ENCODE results near the gene DIP2B.

The DIP2B gene

GRCh38 chr12:50619610-50619958, 114.8 kb downstream of the DIP2B start:
- Histone ChIP-seq H3K27me3 (ENCODE audit: low read depth, low read length) (no peaks in the 10 kb centered on the region), H3K9me3 (ENCODE audit: insufficient read depth, low read length) (no peaks in the 10 kb centered on the region), H3K9ac (ENCODE audit: low read length) (no peak overlapping the region), H3K4me1 (ENCODE audit: low read length) (no peaks in the 10 kb centered on the region), H3K79me2 (ENCODE audit: low read length) (0 out of 2 replicates have a peak, but pooled peaks cover 6% of the 10 kb centered on the region), H3K4me3 (ENCODE audit: low read length) (no peak overlapping the region), H3K36me3 (replicated peaks; ENCODE audit: low read depth, low read length) (no peaks in the 10 kb centered on the region), H3K27ac (ENCODE audit: low read length) (no peak overlapping the region), H2AFZ (ENCODE audit: low read depth, low read length) (no peak overlapping the region), H4K20me1 (ENCODE audit: insufficient read depth, low read length) (no peaks in the 10 kb centered on the region), H3K4me2 (ENCODE audit: low read length) (no peak overlapping the region)
- no peak for TF ChIP-seq CTCF (IDR thresholded peaks at IDR 0.05; ENCODE audit: low read depth, low read length)
- TF ChIP-seq EZH2phosphoT487 (IDR thresholded peaks at IDR 0.05; ENCODE audit: low read depth) = no peak

GRCh38 chr12:50620109-50620977, 115.6 kb downstream of the DIP2B start:
- peaks cover 4% of the 10 kb centered on the region for H3K4me1 ChIP-seq (ENCODE audit: low read length)
- no peaks in the 10 kb centered on the region for H4K20me1 ChIP-seq (ENCODE audit: insufficient read depth, low read length)
- H2AFZ ChIP-seq (ENCODE audit: low read depth, low read length) = no peak overlapping the region
- no peak overlapping the region for H3K4me2 ChIP-seq (ENCODE audit: low read length)
- no peak overlapping the region for H3K9ac ChIP-seq (ENCODE audit: low read length)
- no peak overlapping the region for H3K27ac ChIP-seq (ENCODE audit: low read length)
- H3K4me3 ChIP-seq (ENCODE audit: low read length) = no peak overlapping the region
- H3K9me3 ChIP-seq (ENCODE audit: insufficient read depth, low read length) = no peaks in the 10 kb centered on the region
- no peaks in the 10 kb centered on the region for H3K36me3 ChIP-seq (replicated peaks; ENCODE audit: low read depth, low read length)
- TF ChIP-seq CTCF (IDR thresholded peaks at IDR 0.05; ENCODE audit: low read depth, low read length) (no peak), EZH2phosphoT487 (IDR thresholded peaks at IDR 0.05; ENCODE audit: low read depth) (no peak)
- 0 out of 2 replicates have a peak, but pooled peaks cover 6% of the 10 kb centered on the region for H3K79me2 ChIP-seq (ENCODE audit: low read length)
- H3K27me3 ChIP-seq (ENCODE audit: low read depth, low read length) = no peaks in the 10 kb centered on the region

GRCh38 chr12:50620978-50621360, 116.2 kb downstream of the DIP2B start:
- Histone ChIP-seq H3K9ac (ENCODE audit: low read length) (no peak overlapping the region), H3K27ac (ENCODE audit: low read length) (no peak overlapping the region), H2AFZ (ENCODE audit: low read depth, low read length) (no peak overlapping the region), H3K27me3 (ENCODE audit: low read depth, low read length) (no peaks in the 10 kb centered on the region), H3K4me1 (ENCODE audit: low read length) (peaks cover 10% of the 10 kb centered on the region), H3K4me3 (ENCODE audit: low read length) (no peak overlapping the region), H3K36me3 (replicated peaks; ENCODE audit: low read depth, low read length) (no peaks in the 10 kb centered on the region), H3K79me2 (ENCODE audit: low read length) (0 out of 2 replicates have a peak, but pooled peaks cover 6% of the 10 kb centered on the region), H3K4me2 (ENCODE audit: low read length) (no peak overlapping the region), H3K9me3 (ENCODE audit: insufficient read depth, low read length) (no peaks in the 10 kb centered on the region), H4K20me1 (ENCODE audit: insufficient read depth, low read length) (no peaks in the 10 kb centered on the region)
- TF ChIP-seq CTCF (IDR thresholded peaks at IDR 0.05; ENCODE audit: low read depth, low read length) (no peak), EZH2phosphoT487 (IDR thresholded peaks at IDR 0.05; ENCODE audit: low read depth) (no peak)

- no peaks in the 10 kb centered on the region for H3K27me3 ChIP-seq (ENCODE audit: low read depth, low read length)
- H3K27ac ChIP-seq (ENCODE audit: low read length) = no peak overlapping the region
- no peak overlapping the region for H3K4me2 ChIP-seq (ENCODE audit: low read length)
- 0 out of 2 replicates have a peak, but pooled peaks cover 6% of the 10 kb centered on the region for H3K79me2 ChIP-seq (ENCODE audit: low read length)
- H3K9ac ChIP-seq (ENCODE audit: low read length) = no peak overlapping the region
- H2AFZ ChIP-seq (ENCODE audit: low read depth, low read length) = no peak overlapping the region
- H4K20me1 ChIP-seq (ENCODE audit: insufficient read depth, low read length) = no peaks in the 10 kb centered on the region
- H3K4me3 ChIP-seq (ENCODE audit: low read length) = no peak overlapping the region
- no peaks in the 10 kb centered on the region for H3K9me3 ChIP-seq (ENCODE audit: insufficient read depth, low read length)
- peaks cover 16% of the 10 kb centered on the region for H3K4me1 ChIP-seq (ENCODE audit: low read length)
- H3K36me3 ChIP-seq (replicated peaks; ENCODE audit: low read depth, low read length) = no peaks in the 10 kb centered on the region
- TF ChIP-seq EZH2phosphoT487 (IDR thresholded peaks at IDR 0.05; ENCODE audit: low read depth) (no peak), CTCF (IDR thresholded peaks at IDR 0.05; ENCODE audit: low read depth, low read length) (no peak)
These were observed 116.9 kb downstream of the DIP2B start for GRCh38 chr12:50621399-50622300.

Data from OCI-LY3 (cell line).